Measurements from ENCODE around the gene EVC2.

The EVC2 gene

DNA sequence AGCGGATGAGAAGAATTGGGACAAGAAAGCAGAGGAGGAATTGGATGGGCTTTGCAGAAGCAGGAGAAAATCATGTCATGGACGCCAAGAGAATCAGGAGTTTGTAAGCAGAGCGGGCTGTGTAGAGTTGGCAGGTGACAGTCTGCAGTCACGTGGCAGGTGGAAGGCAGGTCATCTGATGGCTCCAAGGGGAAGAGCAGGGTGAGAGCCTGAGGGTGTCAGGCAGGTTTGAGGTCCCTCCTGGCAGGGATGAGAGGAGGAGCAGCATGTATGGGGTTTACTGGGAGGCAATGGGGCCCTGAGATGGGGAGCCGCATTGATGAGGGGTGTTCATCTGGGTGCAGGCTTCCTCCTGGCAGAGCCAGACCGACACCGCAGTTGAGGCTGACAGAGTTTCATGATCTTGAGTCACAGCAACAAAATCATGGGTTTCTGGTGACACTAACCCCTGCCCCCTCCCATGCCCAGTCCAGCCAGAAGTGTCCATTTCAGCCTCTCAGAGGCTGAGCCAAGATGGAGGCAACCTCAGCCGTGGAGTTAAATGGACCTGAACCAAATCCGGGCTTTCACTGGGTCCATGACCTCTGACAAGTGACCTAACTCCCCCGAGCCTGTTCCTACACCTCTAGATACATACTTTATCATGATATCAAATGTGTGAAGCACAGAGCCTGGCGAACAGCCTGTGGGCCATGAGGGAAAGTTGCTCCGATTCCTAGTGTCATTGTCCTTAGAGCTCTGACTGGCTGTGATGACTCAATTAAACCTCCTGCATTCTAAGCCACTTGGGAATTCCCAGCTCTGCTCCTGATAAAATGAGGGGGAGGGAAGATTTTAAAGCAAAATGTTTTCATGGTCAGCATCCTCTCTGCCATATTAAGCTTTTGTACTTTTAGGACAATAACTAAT, 38.7 kb upstream of the EVC2 start:
- peak; percentile 81 for DNase-seq (ENCODE audit: low read depth)

DNA sequence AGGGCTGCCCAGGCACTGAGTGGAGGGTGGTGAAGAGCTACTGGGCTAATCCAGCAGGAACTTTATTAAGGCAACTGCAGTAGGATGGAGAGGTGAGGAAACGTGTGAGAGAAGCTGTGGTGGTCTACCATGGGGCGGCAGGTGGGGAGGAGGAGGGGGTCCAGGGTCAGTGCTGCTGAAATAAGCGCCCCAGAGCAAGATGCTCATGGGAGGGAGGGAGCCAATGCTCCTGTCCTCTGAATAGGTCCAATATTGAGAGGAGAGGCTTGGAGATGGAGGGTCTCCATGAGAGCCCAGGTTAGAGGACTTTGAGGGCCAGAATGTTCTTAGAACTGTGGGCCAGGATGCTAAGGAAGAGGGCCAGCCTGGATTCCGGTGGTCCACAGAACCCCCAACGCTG, 37.9 kb upstream of the EVC2 start:
- no peak for DNase-seq (ENCODE audit: low read depth)

DNA sequence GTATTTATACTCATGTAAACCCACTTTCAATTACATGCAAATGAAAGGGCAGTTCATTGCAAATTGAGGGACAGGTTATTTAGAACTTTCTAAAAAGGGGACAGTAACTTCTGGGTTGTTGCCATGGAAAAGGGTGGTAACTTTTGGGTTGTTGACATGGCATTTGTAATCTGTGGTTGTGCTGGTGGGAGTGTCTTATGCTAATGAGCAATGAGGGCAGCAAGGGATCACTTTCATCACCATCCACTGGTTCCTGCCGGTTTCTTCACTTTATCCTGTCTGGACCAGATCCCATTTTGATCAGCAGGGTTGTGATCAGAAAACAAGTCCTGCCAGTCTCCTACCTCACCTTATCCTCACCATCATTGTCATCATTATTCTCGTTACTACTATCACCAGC, 34.6 kb upstream of the EVC2 start:
- no peak for DNase-seq (ENCODE audit: low read depth)

DNA sequence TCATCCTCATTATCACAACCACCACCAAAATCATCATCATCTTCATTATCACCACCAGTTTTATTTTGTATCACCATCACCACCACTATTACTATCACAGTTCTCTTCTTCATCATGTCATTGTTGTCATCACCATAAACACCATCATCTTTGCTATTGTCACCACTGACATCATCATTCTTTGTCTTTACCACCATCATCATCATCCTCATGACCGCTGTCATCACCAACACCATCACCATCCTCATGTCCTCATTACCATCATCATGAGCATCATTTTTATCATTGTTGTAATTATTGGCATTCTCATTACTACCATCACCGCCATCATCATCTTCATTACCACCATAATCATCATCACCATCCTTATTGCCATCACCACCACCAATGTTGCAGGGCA, 34.0 kb upstream of the EVC2 start:
- no peak for DNase-seq (ENCODE audit: low read depth)

DNA sequence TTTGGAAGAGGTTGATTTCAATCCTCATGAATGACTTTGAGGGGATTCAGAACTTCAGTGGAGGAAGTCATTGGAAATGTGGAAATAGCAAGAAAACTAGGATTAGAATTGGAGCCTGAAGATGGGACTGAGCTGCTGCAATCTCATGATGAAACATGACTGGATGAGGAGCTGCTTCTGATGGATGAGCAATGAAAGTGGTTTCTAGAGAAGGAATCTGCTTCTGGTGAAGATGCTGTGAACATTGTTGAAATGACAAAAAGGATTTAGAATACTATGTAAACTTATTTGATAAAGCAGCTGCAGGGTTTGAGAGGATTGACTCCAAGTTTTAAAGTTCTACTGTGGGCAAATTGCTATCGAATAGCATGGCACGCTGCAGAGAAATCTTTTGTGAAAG, 29.7 kb upstream of the EVC2 start:
- no peak for DNase-seq (ENCODE audit: low read depth)

DNA sequence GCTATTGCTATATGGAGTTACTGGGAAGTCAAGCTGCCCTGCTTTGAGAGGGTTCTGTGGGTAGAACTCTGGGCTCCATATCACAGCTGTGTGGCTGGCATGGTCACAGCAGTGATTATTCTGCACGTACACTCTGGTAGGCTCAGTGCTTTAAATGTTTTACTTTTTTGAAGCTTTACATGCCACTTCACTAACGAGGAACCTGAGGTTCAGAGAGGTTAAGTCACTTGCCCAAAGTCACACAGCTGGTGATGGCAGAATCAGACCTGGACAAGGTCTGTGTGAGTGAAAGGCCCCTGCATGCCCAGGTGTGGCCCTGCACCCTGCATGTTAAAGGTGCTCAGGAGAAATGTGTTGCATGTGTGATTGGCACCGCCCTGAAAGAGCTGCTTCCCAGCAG, 27.1 kb upstream of the EVC2 start:
- DNase-seq (ENCODE audit: low read depth): no peak

DNA sequence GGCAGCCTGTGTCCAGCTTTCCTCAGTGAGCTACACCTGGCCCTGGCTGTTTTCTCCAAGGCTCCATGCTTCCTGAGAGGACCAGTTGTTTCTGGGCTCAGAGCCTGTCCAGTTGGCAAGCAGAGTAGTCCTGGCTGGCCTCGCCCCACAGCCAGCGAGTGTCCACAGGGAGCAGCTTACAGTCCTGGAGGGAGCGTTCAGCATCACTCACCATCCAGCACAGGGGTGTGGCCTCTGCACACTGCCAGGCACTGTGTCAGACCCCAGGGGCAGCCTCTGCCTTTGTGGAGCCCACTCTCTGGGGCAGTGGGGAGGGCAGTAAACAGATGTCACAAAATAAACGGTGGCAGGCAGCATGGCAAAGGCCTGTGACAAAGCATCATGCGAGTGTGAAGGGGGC, 26.5 kb upstream of the EVC2 start:
- no peak for DNase-seq (ENCODE audit: low read depth)

DNA sequence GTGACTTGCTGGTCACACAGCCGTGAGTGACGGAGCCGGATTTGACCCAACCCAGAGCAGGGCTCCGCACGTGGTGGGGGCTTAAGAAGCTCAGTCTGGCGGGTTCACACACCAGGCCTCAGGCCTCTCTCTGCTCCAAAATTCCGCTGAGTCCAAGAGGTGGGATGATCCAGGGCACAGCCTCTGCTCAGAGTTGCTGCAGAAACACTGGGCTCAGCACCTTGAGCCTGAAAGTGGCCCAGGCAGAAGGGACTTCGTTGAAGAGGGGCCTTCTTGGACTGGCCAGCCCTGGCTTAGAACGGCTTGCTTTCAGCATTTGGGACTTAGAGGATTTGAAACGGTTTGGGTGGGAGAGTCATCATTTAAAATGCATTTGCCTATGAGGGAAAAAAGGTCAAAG, 23.8 kb upstream of the EVC2 start:
- no peak for DNase-seq (ENCODE audit: low read depth)

DNA sequence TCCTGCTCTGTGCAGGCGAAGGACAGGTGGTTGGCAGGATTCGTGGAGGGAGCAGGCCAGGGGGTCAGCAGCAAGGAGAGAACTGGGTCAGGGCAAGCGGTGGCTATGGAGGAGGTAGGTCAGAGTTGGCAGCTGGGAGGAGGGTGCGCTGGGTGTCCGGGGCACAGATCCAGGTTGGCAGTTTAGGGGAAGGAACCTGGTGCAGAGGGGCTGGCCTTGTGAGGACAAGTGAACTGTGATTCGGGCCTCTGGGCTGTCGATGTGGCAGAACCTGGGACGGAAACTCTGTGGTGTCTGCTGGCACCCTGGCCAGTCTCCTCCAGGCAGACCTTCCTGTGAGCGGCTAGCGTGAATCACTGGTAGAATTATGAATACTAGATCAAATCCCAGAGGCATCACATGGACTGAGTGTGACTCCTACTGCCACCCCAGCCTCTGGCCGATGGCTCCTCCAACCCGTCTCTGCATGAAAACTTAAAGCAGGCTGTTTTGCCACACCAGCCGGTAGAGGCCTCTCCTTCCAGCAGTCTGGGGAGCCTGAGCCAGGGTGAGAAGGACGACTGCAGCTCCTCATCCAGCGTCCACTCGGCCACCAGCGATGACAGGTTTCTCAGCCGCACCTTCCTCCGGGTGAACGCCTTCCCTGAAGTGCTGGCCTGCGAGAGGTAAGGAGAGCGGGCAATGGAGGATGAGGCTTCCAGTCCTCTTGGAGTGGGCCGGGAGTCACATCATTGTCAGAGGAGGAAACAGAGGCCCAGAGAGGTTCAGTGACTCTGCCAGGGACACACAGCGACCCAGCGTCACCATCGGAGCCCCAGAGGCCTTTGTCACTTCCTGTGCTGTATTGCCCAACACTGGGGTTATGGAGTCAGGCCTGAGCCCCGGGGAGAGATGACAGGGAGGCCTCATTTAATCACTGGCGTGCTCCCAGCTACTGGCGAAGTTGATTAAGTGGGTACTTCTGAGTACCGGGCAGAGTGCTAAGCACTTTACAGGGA, 22.9 kb upstream of the EVC2 start:
- DNase-seq (ENCODE audit: low read depth): peak; percentile 24

DNA sequence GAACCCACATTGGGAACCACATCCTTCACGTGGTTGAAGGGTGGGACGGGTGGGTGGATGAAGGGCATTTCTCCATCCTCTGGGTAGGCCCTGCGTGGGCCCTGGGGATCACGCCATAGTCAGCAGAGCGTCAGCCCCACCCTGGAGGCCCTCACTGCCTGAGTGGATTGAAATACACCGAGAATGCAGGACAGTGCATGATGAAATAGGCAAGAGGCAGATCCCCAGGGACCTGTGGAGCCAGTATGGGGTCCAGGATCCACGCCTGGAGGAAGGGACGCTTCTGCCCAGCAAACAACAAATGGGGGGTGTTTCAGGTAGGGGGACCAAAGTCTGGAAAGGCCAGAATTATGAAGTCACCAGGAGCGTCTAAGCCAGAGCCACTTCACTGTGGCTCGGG, 22.1 kb upstream of the EVC2 start:
- DNase-seq (ENCODE audit: low read depth): no peak

DNA sequence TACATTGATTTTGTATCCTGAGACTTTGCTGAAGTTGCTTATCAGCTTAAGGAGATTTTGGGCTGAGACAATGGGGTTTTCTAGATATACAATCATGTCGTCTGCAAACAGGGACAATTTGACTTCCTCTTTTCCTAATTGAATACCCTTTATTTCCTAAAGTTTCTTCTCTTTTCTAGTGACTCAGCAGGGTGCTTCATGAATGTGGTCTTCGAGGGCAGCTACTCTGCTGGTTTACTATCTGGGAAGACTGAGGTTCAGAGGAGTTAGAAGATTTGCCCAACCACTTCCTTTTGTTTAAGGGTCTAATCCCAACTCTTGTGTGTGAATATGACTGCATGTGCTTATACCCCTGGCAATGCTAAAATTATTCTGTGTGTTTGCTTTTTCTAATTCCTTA, 20.1 kb upstream of the EVC2 start:
- peak; percentile 27 for DNase-seq (ENCODE audit: low read depth)

DNA sequence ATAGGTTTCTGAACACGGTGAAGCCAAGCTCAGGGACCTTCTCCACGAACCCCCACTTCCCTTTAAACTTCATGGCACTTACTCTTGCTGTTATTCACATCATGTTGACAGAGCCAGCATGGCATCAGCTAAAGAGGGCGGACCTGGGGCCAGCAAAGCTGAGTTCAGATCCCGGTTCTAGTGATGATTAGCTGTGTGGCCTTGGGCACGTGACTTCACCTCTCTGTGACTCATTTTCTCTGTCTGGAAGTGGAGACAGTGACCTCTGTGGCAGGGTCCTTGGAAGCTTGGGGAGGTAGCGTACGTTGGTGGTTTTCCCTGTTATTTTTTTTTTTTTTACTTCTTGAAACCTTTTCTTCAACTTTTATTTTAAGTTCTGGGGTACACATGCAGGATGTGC, 16.0 kb upstream of the EVC2 start:
- DNase-seq (ENCODE audit: low read depth): peak; percentile 20

DNA sequence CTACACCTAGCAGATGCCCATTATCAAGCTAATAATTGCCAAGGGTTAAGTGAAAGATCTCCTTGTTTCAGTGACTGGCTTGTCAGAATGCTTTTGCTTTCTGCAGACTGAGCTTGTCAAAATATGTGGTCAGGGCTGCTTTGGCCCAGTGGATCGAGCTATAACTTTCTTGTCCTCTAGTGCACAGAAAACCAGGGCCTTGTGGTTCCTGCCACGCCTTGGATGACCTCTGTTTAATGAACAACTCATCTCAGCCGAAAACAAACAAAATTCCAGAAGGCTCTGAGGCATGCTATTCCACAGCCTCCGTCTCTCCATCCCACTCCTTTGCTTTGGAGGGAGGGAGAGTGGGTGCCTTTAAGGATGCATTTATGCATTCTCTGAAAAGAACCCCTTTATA, 14.0 kb upstream of the EVC2 start:
- DNase-seq (ENCODE audit: low read depth): peak; percentile 80

DNA sequence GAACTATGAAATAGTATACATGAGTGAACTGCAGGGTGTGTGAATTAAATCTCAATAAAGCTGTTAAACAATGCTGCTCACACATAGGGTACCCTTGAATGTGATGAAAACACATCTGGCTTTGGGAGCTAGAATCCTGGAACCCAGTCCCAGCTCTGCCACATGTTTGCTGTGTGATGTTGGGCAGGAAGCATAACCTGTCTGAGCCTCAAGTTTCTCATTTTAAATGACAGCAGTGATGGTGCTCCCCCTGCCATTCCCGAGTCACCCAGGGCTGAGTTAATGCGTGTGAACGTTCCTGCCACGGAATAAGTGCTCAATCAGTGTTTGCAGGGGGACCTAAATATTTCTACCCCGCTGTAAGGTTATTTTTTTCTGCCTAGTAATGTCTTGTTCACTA, 13.6 kb upstream of the EVC2 start:
- DNase-seq (ENCODE audit: low read depth): no peak

DNA sequence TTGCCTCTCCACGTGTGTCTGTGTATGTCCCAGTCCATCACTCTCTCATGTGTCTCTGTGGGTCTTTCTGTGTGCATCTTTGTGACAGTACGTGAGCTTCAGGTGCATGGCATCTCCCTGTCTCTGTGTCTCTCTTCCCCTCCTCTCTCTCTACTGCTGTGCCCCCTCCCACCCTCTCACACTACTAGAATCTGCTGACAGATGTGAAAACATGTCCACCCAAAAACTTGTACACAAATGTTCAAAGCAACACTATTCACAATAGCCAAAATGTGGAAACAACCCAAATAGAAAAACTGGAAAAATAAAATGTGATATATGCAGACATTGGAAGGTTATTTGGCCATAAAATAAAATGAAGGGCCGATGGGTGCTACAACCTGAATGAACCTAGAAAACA, 12.6 kb upstream of the EVC2 start:
- no peak for DNase-seq (ENCODE audit: low read depth)

DNA sequence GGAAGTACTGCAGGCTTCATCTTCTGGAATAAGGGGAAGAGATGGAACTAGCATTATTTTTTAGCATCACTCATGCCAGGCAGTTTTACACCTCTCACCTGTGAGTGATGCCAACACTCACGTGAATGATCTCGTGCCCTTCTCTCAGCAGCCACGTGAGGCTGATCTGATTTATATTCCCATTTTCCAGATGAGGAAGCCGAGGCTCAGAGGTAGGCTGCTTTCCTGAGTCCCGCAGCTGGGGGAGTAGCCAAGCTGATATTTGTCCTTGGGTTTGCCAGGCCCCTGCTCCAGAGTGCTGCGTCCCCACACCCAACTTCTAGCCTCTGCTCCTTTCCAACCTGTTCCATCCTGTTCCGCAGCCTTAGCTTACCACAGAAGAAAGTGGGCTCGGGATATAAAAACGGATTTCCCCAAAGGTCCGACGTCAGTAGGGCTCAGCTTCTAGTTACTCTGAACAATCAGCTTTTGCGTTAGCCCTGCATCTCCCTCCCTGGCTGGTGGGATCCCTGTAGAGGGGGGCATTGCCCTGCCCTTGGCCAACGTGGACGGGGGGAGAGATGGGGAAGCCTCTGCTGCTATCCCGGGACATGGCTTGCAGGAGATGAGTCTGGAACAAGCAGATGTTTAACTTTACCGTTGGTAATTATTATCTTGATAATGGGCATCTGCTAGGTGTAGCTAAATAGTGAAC, 11.9 kb upstream of the EVC2 start:
- no peak for DNase-seq (ENCODE audit: low read depth)

DNA sequence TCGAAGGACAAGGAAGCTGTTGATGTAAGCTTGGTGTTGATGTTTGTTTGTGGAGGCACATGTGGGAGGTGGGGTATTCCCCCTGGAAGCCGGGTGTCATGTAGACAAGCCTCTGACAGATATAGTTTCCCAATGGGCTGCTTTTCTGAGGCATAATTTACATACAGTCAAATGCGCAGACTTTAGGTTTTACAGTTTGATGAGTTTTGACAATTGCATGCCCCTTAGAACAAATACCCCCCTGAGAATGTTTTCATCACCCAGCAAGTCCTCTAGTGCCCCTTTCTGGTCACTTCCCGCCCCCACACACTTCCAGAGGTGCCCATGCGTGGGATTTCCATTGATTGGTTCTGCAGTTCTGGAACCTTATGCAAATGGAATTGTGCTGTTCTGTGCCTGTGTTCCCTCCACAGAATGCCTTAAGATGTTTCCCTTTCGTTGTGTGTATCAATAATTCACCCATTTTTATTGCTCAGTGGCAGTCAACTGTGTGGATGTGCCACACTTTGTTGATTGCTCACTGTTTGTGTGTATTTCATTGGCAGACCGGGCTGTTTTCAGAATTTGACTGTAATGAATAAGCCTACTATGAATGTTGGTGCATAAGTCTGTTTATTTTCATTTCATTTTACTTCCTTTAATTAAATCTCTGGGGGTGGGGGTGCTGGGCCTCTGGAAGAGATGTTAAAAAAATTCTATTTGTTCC, 11.1 kb upstream of the EVC2 start:
- DNase-seq (ENCODE audit: low read depth): peak; percentile 71

DNA sequence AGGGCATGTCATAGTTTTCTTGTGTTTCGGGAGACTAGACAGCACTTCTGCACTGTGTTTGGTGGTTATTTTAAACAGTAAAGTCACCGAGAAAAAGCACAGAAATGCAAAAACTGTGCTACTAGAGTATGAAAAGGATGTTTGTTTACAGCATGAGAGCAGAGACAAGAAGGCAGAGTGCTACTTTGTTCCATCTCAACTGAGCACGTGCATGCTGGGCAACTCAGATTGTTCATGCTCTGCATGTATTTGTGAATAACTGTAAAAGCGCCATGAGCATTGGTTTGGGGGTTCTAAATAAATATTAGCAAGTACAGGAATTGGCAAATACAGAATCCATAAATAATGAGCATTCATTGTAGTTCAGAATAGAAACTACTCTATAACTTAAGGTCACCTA, 10.1 kb upstream of the EVC2 start:
- DNase-seq (ENCODE audit: low read depth): peak; percentile 34

DNA sequence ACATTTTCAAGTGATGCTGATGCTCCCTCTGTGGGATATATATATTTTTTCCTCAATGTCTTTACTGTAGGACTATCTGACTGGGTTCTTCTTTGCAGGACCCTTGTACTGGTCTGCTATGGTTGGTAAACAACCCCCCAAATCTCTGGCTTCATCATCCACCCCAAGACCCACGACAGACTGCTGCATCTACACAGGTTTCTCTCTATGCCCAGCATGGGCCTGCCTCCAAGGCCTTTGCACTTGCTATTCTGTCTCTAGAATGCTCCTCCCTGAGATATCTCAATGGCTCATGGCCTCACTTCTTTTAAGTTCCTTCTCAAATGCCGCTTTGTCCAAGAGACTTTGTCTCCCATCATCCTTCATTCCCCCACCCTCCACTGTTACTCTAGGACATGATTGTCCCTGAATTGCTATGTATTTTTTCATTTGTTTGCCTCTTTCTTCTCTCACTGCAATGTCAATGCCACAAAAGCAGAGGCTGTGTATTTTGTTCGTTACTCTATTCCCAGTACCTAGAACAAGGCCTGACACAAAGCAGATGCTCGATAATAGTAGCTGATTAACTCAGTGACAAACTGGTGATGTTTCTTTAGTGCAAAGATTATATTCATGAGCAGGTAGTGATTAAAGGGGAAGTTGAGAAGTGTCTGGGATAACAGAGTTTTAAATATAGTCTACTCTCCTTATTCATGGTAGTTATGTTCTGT, 9.2 kb upstream of the EVC2 start:
- no peak for DNase-seq (ENCODE audit: low read depth)

DNA sequence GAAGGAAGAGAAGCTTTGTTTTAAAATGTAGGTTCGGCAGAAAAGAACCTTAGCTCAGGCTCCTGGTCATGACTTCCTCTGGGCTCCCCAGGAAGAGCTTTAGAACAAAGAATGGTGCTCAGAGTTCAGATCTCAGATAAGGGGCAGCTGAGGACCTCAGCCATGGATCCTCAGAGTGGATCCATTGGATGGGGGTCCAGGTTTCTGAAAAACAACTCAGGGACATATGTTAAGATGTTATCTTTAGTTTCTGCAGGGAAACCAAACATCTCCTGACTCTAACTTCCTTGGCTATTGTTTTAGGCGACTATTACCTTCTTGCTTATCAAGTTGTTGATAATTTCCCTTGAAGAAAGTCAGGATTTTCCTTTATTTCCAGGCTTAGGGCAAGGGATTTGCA, 8.0 kb upstream of the EVC2 start:
- DNase-seq (ENCODE audit: low read depth): no peak

DNA sequence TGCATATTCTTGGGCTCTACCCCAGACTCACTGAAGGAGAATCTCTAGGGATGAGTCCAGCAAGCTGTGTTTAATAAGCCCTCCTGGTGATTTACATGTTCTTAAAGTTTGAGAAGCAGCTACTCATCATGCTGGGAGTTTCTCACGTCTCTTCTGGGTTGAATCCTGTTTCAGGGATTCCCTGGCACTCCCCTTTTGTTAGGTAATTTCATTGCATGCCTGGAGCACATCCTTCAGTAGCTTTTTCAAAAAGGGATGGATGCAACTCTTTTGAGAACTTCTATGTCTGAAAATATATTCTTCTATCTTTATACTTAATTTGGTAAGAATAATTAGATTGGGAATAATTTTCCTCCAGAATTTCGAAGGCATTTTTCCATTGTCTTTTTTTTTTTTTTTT, 7.0 kb upstream of the EVC2 start:
- DNase-seq (ENCODE audit: low read depth): no peak
